Measurements from ENCODE around the gene KTN1. TPM values are rescaled to one million over a fixed set of nuclear protein-coding genes. Genes with fewer than 3 reads are reported as not detected.

KTN1 gene
- total RNA-seq, result 10 to 100 TPM; 96.0 to 98.2 TPM

GRCh38 chr14:55579724-55580469 is at the start of gene KTN1:
TSS of gene KTN1 (plus strand) at chr14:55580207. CDS start at chr14:55612049, 31,842 bp downstream.

Other genes starting within 250 kb of the KTN1 start
- gene ATG14, start 168.4 kb upstream of the KTN1 start, total RNA-seq, result 1 to 10 TPM; 5.7 to 6.0 TPM
- not detected for gene TBPL2, start 139.6 kb upstream of the KTN1 start, total RNA-seq